Measurements from ENCODE around the gene UNC13D.

The UNC13D gene

DNA sequence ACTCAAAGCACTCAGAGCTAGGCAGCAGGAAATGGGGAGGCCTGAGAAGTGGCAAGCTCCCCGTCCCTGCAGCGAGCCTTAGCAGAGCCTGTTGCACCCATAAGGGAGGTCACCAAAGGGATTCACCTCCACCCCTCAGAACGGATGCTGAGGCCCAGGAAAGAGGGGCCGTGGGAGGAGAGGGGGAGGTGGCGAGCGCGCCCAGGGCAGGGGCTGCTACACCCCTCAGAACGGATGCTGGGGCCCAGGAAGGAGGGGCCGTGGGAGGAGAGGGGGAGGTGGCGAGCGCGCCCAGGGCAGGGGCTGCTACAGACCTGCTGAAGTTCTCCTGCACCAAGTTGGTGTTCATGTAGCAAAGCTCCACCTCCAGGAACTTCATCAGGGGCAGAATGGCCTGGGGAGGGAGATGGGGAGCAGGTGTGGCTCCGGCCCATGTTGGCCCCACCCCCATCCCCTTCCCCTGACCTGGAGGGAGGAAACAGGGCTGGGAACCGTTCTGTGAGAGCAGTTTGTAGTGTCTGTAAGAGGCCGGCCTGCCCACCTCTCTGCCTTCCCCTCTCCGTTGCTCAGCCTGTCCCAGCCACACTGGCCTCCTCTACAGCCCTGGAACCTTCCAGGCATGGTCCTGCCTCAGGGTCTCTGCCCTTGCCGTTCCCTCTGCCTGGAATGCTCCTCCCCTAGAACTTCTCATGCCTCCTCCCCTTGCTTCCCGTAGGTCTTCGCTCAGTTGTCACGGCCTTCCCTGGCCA lies 11.4 kb downstream of the UNC13D start:
- DNase-seq = no peak

DNA sequence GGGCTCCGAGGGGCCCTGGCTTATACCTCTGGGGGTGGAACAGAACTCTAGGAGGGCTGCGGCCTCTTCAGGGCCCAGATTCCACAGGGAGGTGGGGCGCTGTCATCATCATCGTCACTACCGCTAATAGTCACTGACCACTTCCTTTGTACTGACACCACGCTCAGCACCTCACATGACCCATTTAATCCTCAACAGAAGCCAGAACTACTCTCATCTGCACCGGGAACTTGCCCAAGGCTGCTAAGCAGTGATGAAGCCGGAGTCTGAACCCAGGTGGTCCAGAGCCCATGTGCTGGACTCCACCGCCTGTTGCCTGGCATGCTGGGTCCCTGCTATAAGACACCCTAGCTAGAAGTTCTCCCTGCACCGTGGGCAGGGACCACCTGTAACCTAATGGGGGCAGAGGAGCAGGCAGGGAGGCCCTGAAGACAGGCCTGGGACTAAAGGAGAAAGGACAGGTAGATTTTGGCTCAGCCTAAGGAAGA lies 12.0 kb downstream of the UNC13D start:
- no peak for DNase-seq

GRCh38 chr17:75831032-75831571 lies 13.1 kb downstream of the UNC13D start:
- no peak for DNase-seq

DNA sequence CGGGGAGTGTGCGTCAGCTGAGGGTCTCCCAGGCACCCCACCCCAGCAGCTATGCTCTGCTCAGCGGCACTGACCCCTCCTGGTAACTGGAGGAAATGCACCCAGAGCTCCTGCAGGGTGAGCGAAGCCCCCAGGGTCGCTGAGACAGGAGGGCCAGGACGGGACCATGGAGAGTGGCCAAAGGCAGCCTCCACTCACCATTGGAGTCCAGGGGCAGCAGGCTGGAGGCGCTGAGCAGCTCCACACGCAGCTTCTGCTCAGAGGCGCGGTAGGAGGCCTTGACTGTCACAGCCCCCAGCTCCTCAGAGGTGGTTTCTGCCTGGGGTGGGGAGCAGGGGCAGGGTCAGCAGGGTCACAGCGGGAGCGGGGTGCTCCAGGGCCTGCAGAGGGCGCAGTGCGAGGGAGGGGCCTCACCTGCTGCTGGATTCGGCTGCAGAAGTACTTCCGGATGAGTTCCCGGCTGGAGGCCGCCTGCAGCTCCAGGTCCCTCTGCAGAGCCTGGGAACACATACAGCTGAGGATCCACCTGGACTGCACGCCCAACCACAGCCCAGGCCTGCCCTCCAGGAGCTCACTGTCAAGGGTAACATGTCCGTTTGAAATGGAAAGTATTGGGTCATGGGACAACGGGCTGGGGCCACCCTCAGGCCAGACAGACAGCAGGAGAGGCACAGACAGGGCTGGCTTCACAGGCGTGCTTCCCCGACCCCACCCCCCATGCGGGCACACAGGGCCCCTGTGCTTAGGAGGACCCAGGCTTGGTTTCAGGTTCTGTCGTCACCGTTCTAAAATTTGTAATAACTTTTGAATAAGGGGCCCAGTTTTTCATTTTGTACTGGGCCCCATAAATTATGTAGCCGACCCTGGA lies 13.8 kb downstream of the UNC13D start:
- no peak for DNase-seq

DNA sequence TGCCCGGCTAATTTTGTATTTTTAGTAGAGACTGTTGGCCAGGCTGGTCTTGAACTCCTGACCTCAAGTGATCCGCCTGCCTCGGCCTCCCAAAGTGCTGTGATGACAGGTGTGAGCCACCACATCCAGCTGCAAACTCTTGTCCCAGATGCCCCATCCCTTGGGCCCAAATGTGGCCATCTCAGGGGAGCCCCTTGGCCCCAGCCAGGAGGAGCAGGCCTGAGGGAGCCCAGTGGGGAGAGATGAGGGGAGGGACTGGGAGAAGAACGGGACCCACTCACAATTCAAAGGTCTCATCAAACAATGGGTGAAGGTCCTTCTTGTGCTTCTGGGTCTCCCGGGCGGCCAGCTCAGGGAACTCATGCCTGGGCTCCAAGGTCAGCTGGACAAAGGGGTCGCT lies 14.5 kb downstream of the UNC13D start:
- DNase-seq = no peak

DNA sequence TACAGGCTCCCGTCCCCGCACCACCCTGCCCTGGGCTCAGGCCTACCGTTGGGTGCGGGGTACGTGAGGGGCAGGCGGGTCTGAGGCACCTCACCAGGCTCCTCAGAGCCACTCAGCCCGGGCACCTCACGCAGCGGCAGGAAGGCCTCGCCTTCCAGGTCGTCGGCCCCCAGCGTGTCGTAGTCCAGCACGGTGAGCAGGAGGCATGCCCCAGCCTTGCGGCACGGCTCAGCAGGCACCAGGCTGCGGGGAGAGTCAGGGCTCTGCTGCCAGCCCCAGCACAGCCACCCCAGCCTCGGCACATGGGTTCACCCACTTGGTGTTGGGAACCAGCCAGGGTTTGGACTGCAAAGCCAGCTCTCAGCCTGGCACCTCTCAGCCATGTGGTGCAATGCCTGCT lies 15.5 kb downstream of the UNC13D start:
- no peak for DNase-seq

GRCh38 chr17:75828076-75828400 lies 16.2 kb downstream of the UNC13D start:
- DNase-seq = no peak

- DNase-seq = no peak
Measured at GRCh38 chr17:75827308-75828075, 16.7 kb downstream of the UNC13D start.

DNA sequence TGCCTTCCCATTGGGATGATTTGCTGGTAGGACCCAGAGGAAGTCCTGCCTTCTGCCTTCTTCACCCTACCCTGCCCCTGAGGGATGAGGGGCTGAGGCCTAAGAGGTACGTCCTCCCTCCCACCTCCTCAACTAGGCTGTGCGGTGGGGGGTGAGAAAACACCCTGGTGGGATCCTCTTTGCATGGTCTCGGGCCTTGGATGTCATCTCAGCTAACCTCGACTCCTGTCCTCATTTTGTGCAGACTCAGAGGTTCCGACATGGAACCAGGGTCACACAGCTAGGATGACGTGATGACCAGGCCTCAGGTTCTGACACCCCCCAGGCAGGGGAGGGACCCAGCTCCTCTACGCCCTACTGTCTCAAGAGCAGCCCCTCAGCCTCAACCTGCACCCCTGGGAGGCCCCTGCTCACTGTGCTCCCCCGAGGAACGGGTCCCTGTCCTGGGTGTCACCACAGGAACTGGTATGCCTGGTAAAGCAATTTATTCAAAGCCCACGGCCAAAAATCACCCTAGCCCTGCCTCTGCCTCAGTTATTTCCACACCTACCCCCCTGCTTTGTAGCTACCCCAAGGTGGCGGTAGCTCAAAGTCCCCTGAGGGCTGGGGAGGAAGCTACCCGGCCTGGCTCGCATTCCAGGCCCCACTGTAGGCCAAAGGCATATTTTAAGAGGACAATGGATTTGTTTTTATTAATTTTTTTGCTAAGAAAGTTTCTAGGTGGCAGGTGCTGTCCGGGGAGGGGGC lies 17.5 kb downstream of the UNC13D start:
- no peak for DNase-seq

- DNase-seq = no peak
Measured at GRCh38 chr17:75825748-75826370, 18.3 kb downstream of the UNC13D start.

DNA sequence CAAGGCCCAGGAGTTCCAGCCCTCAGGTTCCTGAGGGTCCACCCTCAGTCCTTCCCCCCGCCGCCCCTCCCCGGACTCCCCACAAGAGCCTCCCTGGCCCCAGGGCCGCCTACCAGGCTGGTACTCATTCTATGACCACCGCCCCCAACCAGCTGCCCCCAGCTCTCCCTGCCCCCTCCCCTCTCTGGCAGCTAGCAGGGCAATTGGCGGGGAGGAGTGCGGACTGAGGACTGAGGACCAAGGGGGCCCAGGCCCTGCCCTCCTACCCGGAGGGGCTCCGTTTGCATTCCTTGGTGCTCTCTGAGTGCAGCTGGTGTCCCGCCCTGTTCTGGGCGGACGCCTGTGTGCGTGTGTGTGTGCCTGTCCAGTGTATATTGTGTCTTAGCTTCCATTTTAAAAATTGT lies 19.1 kb downstream of the UNC13D start:
- DNase-seq = no peak

GRCh38 chr17:75824666-75825065 lies 19.5 kb downstream of the UNC13D start:
- DNase-seq = no peak

- no peak for DNase-seq
Measured at GRCh38 chr17:75824050-75824552, 20.1 kb downstream of the UNC13D start.

DNA sequence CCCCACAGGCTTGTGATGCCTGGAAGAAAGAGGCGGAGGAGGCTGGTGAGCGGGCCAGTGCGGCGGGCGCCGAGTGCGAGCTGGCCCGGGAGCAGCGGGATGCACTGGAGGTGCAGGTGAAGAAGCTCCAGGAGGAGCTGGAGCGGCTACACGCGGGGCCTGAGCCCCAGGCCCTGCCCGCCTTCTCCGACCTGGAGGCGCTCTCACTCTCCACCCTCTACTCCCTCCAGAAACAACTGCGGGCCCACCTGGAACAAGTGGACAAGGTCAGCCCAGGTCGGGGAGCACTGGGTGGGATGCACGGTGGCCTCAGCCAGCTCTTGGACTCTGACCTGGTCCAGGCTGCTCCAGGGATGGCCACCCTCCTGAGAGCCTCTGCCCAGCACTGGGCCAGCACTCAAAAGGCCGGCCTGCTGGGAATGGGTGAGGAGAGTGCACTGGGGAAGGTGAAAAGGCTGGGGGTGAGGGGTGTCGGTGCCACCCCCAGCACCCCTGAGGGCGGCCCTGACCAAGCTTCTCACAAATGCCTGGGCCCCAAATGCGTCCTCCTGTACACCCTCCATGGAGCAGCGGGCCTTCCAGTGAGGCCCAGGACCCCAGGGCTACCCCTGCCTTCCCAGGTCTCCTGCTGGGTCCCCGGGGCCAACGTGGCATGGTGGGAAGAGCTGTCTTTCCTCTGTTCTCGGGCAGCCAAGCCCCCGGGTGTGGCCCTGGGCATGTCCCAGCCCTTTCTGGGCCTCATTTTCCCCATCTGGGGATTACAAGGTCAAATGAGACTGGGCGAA lies 20.8 kb downstream of the UNC13D start:
- no peak for DNase-seq

DNA sequence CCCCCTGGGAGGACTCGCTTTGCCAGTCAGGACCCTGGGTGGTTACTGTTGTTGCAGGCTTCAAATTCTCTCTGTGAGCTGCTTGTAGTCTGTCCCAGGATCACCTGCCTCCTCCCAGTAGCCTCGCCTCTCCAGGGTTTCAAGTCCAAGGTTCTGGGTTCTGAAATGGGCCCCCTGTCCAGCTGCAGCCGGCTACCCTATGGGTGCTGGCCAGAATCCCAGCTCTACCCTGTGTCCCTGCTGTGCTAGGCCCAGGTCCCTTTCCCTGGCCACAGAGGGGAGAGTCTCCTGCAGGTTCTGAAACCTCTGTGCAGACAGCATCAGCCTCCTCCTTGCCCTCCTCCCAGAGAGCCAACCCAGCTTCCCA lies 21.4 kb downstream of the UNC13D start:
- DNase-seq = no peak

DNA sequence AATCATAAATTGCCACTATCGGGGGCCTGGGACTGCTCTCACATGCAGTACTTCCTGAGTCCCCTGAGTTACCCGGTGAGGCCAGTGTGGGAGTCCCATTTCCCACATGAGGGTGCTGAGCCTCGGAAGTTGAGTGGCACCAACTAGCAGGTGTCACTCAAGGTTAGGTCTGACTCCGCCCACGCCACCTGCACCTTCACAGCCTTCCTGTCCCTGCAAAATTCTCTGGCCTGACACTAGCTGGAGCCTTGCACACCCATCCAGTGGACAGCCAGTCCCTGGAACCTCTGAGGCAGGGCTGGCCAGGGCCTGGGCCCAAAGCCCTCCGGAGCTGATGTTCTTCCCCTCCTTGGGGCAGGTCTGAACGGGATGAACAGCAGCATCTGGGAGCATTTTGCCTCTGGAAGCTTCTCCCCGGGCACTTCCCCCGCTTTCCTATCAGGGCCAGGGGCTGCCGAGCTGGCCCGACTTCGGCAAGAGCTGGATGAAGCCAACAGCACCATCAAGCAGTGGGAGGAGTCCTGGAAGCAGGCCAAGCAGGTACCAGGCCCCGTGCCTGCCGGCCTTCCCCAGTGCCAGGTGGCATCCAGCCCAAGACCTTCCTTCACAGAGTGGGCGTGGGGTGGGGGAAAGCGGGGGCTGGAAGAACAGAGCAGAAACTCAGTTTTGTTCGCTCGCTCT lies 21.9 kb downstream of the UNC13D start:
- DNase-seq = no peak

GRCh38 chr17:75821552-75821951 lies 22.7 kb downstream of the UNC13D start:
- DNase-seq = no peak

DNA sequence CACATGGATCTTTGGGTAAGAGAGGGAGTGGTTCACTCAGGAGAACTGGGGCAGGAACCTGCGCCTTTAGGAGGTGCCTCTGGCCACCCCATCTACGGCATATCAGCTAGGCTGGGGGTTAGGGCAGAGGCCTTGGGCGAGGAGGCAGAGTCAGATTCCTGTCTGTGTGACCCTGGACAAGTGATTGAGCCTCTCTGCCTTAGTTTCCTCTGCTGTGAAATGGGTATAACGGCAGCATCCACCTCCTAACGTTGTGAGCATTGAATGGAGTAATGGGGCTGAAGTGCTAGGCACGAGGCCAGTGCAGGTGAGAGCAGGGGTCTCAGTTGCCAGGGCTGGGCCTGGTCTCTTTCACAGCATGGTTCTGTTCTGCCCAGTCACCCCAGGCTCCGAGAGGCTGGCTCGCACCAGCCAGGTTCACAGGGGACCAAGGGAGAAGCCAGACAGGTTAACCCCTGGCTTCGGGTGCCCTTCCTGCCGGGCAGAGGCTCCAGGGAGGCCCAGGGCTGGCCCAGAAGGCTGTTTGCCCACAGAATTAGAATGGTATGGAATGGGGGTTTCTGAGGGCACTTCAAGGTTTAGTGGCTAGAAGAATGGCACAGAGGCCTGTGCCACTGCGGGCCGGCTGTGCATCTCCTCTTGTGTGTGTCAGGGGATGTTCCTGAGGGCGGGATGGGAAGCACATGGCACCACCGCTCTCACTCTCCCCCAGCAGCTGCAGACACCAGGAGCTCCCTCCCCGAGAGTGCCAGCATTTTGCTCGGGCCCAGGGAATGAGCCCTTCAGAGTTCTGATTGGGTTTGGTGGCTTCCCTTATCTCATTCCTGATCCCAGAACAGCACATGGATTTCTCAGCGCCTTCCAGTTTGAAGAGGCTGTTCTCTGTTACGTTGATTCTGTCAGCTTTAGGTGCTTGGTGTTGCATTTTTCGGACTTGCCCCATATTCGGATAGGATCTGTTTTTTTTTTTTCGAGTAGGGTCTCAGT lies 23.8 kb downstream of the UNC13D start:
- no peak for DNase-seq

- no peak for DNase-seq
Measured at GRCh38 chr17:75819678-75820077, 24.5 kb downstream of the UNC13D start.

Measured in amniotic stem cell (primary cell).